Measurements from ENCODE around the gene SOX4. TPM values are rescaled to one million over a fixed set of nuclear protein-coding genes. Genes with fewer than 3 reads are reported as not detected.

Gene SOX4
- total RNA-seq, 4 donors from 2014 or later, result 5.2 to 9.3 (median 8.1) TPM

DNA sequence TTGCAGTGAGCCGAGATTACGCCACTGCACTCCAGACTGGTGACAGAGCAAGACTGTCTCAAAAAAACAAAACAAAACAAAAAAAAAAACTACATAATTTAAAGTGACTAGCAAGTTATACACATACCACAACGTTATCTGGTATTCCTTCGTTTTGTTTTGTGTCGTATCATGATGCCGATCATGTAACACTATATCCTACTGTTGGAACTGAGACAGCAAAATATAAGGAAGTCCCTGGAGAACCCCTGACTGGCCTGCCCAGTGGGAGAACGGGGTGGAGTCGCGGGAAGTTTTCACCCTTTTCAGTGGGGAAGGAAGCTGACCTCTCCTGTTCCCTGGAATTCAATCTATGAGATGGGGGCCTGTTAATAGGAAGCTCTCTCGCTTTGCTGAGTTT, 15.1 kb downstream of the SOX4 start:
- H3K36me3 ChIP-seq, result no peaks in the 10 kb centered on the region
- no peak for DNase-seq (ENCODE audit: low spot score in 2 of 2)
- H3K4me1 ChIP-seq, result no peaks in the 10 kb centered on the region
- H3K9me3 ChIP-seq, result no peaks in the 10 kb centered on the region
- 82 to 88% methylated on average over 10 of the region's 10 CpGs for WGBS, 2 donors
- TF ChIP-seq CTCF (IDR thresholded peaks at IDR 0.05) (no peak), POLR2A (IDR thresholded peaks at IDR 0.05) (no peak), EP300 (IDR thresholded peaks at IDR 0.05) (no peak)
- no peak overlapping the region for H3K27ac ChIP-seq
- H3K4me3 ChIP-seq, result no peak overlapping the region
- no peaks in the 10 kb centered on the region for H3K27me3 ChIP-seq

GRCh38 chr6:21609881-21610329, 16.4 kb downstream of the SOX4 start:
- Histone ChIP-seq H3K4me3 (no peak overlapping the region), H3K9me3 (no peaks in the 10 kb centered on the region), H3K36me3 (no peaks in the 10 kb centered on the region), H3K4me1 (no peaks in the 10 kb centered on the region), H3K27ac (no peak overlapping the region), H3K27me3 (no peaks in the 10 kb centered on the region)
- DNase-seq (ENCODE audit: low spot score in 2 of 2), result no peak
- 86 to 98% methylated on average over 10 to 22 of the region's 28 CpGs for WGBS, 2 donors
- no peak for TF ChIP-seq EP300 (IDR thresholded peaks at IDR 0.05)
- TF ChIP-seq CTCF (IDR thresholded peaks at IDR 0.05), result no peak
- no peak for TF ChIP-seq POLR2A (IDR thresholded peaks at IDR 0.05)

GRCh38 chr6:21610341-21610740, 16.8 kb downstream of the SOX4 start:
- H3K36me3 ChIP-seq, result no peaks in the 10 kb centered on the region
- no peak overlapping the region for H3K27ac ChIP-seq
- H3K27me3 ChIP-seq, result no peaks in the 10 kb centered on the region
- no peak overlapping the region for H3K4me3 ChIP-seq
- WGBS, 2 donors, result 95 to 98% methylated on average over 5 of the region's 5 CpGs
- TF ChIP-seq CTCF (IDR thresholded peaks at IDR 0.05) (no peak), POLR2A (IDR thresholded peaks at IDR 0.05) (no peak), EP300 (IDR thresholded peaks at IDR 0.05) (no peak)
- DNase-seq (ENCODE audit: low spot score in 2 of 2), result no peak
- H3K4me1 ChIP-seq, result no peaks in the 10 kb centered on the region
- H3K9me3 ChIP-seq, result no peaks in the 10 kb centered on the region

- H3K9me3 ChIP-seq, result no peaks in the 10 kb centered on the region
- peaks cover 0 to 8% (median 0%) of the 10 kb centered on the region in 4 donors for H3K4me1 ChIP-seq
- H3K27me3 ChIP-seq, result no peaks in the 10 kb centered on the region
- no peak for DNase-seq (ENCODE audit: low spot score in 2 of 2)
- no peak overlapping the region for H3K4me3 ChIP-seq
- H3K27ac ChIP-seq, result no peak overlapping the region
- no peak for TF ChIP-seq POLR2A (IDR thresholded peaks at IDR 0.05)
- no peak for TF ChIP-seq EP300 (IDR thresholded peaks at IDR 0.05)
- H3K36me3 ChIP-seq, result no peaks in the 10 kb centered on the region
- 88 to 92% methylated on average over 3 of the region's 3 CpGs for WGBS, 2 donors
These were observed 17.9 kb downstream of the SOX4 start for GRCh38 chr6:21611485-21611884.

DNA sequence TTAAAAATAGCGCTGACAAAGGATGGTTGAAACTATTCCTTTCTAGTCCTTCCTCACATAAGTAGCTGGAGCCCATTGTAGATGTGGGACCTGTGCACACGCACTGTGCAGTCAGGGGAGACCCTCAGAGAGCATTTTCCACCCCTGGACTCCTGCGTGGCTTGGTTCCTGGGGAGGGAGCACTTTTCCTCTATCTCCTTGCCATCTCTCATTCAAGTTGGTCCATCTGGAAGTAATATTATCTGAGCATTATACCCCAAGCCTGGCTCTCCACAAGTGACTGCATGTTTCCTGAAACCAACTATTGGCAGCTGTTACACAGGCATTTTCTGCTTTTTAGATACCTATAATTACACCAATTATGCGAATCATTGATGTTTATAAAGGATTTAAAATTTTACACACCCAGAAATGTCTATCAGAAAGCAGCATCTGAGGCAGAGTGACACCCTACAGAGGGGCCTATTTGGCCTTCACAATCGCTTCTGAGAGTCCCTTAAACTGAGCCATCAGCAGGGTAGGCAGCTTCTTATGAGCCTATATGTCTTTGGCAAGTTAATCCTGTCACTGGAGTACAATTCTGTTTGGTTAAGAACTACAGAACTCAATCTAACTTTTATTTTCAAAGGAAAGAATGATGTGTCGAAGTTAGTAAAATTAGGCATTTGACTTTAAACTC, 18.7 kb downstream of the SOX4 start:
- Histone ChIP-seq H3K4me3 (no peak overlapping the region), H3K27ac (no peak overlapping the region), H3K27me3 (no peaks in the 10 kb centered on the region), H3K9me3 (no peaks in the 10 kb centered on the region), H3K4me1 (peaks cover 0 to 8% (median 0%) of the 10 kb centered on the region in 4 donors), H3K36me3 (no peaks in the 10 kb centered on the region)
- WGBS, 2 donors, result 90 to 91% methylated on average over 6 of the region's 6 CpGs
- no peak for DNase-seq (ENCODE audit: low spot score in 2 of 2)
- TF ChIP-seq CTCF (IDR thresholded peaks at IDR 0.05), result no peak
- no peak for TF ChIP-seq EP300 (IDR thresholded peaks at IDR 0.05)
- no peak for TF ChIP-seq POLR2A (IDR thresholded peaks at IDR 0.05)
